ENCODE measurements around the gene FRMPD4. TPM values are rescaled to one million over a fixed set of nuclear protein-coding genes. Genes with fewer than 3 reads are reported as not detected.

Gene FRMPD4
- total and polyA plus RNA-seq, 12 donors = under 0.01 to 0.06 (median 0.02) TPM; not detected in 7

GRCh38 chrX:12469296-12469695 is 331.0 kb downstream of the FRMPD4 start:
- DNase-seq = no peak
- H3K9me3 ChIP-seq (replicated peaks in 1 of 3) = no peaks in the 10 kb centered on the region
- no peaks in the 10 kb centered on the region for H3K4me1 ChIP-seq (replicated peaks in 1 of 2)
- H3K4me3 ChIP-seq = no peak overlapping the region
- H3K36me3 ChIP-seq (replicated peaks in 1 of 2) = no peaks in the 10 kb centered on the region
- TF ChIP-seq, protein P1, sequence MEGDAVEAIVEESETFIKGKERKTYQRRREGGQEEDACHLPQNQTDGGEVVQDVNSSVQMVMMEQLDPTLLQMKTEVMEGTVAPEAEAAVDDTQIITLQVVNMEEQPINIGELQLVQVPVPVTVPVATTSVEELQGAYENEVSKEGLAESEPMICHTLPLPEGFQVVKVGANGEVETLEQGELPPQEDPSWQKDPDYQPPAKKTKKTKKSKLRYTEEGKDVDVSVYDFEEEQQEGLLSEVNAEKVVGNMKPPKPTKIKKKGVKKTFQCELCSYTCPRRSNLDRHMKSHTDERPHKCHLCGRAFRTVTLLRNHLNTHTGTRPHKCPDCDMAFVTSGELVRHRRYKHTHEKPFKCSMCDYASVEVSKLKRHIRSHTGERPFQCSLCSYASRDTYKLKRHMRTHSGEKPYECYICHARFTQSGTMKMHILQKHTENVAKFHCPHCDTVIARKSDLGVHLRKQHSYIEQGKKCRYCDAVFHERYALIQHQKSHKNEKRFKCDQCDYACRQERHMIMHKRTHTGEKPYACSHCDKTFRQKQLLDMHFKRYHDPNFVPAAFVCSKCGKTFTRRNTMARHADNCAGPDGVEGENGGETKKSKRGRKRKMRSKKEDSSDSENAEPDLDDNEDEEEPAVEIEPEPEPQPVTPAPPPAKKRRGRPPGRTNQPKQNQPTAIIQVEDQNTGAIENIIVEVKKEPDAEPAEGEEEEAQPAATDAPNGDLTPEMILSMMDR (IDR thresholded peaks at IDR 0.05) = no peak
- TF ChIP-seq POLR2A (IDR thresholded peaks at IDR 0.05) = no peak
- intact Hi-C loops (cut with DNase I) = no loop called here
- no peak overlapping the region for H3K27ac ChIP-seq
- WGBS, 4 donors = 80 to 84% (median 84%) methylated on average over 9 of the region's 9 CpGs
- peaks cover 12% of the 10 kb centered on the region for H3K27me3 ChIP-seq

- H3K4me1 ChIP-seq (replicated peaks in 1 of 2) = no peaks in the 10 kb centered on the region
- 63 to 79% (median 70%) methylated on average over 2 of the region's 2 CpGs for WGBS, 4 donors
- no peak overlapping the region for H3K4me3 ChIP-seq
- no peaks in the 10 kb centered on the region for H3K36me3 ChIP-seq (replicated peaks in 1 of 2)
- no peaks in the 10 kb centered on the region for H3K9me3 ChIP-seq (replicated peaks in 1 of 3)
- H3K27ac ChIP-seq = no peak overlapping the region
- TF ChIP-seq, protein P1 (IDR thresholded peaks at IDR 0.05) = no peak
- intact Hi-C loops (cut with DNase I) = no loop called here
- H3K27me3 ChIP-seq = peaks cover 12% of the 10 kb centered on the region
- DNase-seq = no peak
These were observed 332.8 kb downstream of the FRMPD4 start for GRCh38 chrX:12471061-12471460.

DNA sequence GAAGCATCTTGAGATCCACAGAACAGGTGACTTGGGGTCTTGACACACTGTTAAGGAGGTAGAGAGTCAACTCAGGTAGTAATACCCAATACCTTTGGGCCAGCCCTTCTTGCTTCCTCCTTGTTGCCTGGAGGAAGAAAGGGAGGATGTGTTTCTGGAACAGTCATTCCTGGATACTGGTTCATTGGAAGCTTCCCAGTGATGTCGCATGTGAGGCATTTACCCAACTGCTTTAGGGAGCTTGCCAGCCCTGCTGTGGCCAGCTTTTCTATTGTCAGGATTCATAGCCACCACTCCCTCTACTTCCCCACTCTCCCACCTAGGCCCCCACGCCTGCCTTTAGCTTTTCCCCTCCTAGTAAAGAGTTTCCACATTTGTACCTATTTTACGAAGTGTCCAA is 342.7 kb downstream of the FRMPD4 start:
- Histone ChIP-seq H3K4me1 (replicated peaks in 1 of 2) (no peaks in the 10 kb centered on the region), H3K36me3 (replicated peaks in 1 of 2) (no peaks in the 10 kb centered on the region), H3K4me3 (no peak overlapping the region), H3K27ac (no peak overlapping the region), H3K9me3 (replicated peaks in 1 of 3) (no peaks in the 10 kb centered on the region), H3K27me3 (no peaks in the 10 kb centered on the region)
- TF ChIP-seq POLR2A (IDR thresholded peaks at IDR 0.05) = no peak
- TF ChIP-seq, protein P1 (IDR thresholded peaks at IDR 0.05) = no peak
- no peak for DNase-seq
- intact Hi-C loops (cut with DNase I) = no loop called here
- 77 to 100% (median 86%) methylated on average over 3 of the region's 3 CpGs for WGBS, 4 donors

DNA sequence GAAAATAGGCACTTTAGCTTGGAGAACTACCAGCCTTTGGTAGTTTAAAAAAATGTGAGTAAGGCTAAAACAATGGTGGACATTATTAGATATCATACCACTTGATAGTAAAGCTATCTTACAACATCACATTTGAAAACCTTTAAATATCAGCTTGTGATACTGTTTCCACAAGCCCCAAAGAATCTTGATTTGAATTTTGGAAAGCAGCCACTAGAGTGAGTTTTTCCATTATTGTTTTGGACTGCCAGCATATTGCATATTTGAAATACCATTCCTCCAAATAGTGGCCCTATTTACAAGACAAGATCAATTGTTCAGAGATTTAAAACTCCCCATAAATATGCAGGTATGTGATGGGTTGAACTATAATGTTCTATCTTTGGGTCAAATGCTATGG is 349.9 kb downstream of the FRMPD4 start:
- no peaks in the 10 kb centered on the region for H3K4me1 ChIP-seq (replicated peaks in 1 of 2)
- no peak overlapping the region for H3K4me3 ChIP-seq
- no peaks in the 10 kb centered on the region for H3K36me3 ChIP-seq (replicated peaks in 1 of 2)
- DNase-seq = no peak
- H3K27me3 ChIP-seq = no peaks in the 10 kb centered on the region
- TF ChIP-seq, protein P1 (IDR thresholded peaks at IDR 0.05) = no peak
- TF ChIP-seq POLR2A (IDR thresholded peaks at IDR 0.05) = no peak
- intact Hi-C loops (cut with DNase I) = no loop called here
- no peaks in the 10 kb centered on the region for H3K9me3 ChIP-seq (replicated peaks in 1 of 3)
- no peak overlapping the region for H3K27ac ChIP-seq

Measured in adrenal gland (tissue), 12 donors.